Activated CD4-positive, alpha-beta T cell treated with anti-CD3 and anti-CD28 coated beads for 36 hours (primary cell): ENCODE data around the gene HGF. TPM values are rescaled to one million over a fixed set of nuclear protein-coding genes. Genes with fewer than 3 reads are reported as not detected.
"Not testable (repeated sequence)": the region's sequence is repeated elsewhere in the genome, so short reads cannot be mapped to it uniquely, and the experiment has no call there.

ENCODE experiments used
- ATAC-seq: fragments of 200-7000 bp; cut with Tn5 transposase; one replicate; pipeline ENCODE4 v1.10.0; 2021; ENCODE audit warnings: mild to moderate bottlenecking, moderate library complexity
- CTCF ChIA-PET: fragments of 350-600 bp; sonication (Branson Sonifier 250); formaldehyde crosslinking; loops from one replicate; lab custom pipeline; 2021; ENCODE audit warnings: antibody characterized with exemption; lab: Charles Lee
- POLR2A ChIA-PET: fragments of 350-600 bp; sonication (Branson Sonifier 250); formaldehyde crosslinking; loops from one replicate; lab custom pipeline; 2021; ENCODE audit warnings: antibody characterized with exemption, inconsistent platforms; lab: Charles Lee
- DNase-seq: peaks from one replicate; pipeline ENCODE4 v3.0.0-alpha.2; 2020
- H3K27ac Mint-ChIP-seq: one replicate; pipeline ENCODE4 v1.8.0; 2021; ENCODE audit warnings: mixed read lengths
- H3K27me3 Mint-ChIP-seq: one replicate; pipeline ENCODE4 v1.8.0; 2021; ENCODE audit warnings: mixed read lengths
- H3K36me3 Mint-ChIP-seq: one replicate; pipeline ENCODE4 v1.8.0; 2021; ENCODE audit warnings: low read depth, mixed read lengths
- H3K4me1 Mint-ChIP-seq: one replicate; pipeline ENCODE4 v1.8.0; 2021; ENCODE audit warnings: mixed read lengths
- H3K4me3 Mint-ChIP-seq: one replicate; pipeline ENCODE4 v1.8.0; 2021; ENCODE audit warnings: mild to moderate bottlenecking, moderate library complexity, mixed read lengths
- H3K9me3 Mint-ChIP-seq: one replicate; pipeline ENCODE4 v1.8.0; 2021; ENCODE audit warnings: low read depth, mixed read lengths
- intact Hi-C, 2 experiments: fragments of 100-400 bp; cut with DNase I in 1 of 2; cut with micrococcal nuclease in 1 of 2; formaldehyde crosslinking; loops; one replicate each; pipeline versions ENCODE4 v1.14.2 to v1.15.1; 2022 to 2024; cut with DNase I, micrococcal nuclease
- total RNA-seq, 2 experiments: library from RNA; stranded (reverse); gene quantifications; one replicate each; pipeline ENCODE4 v1.2.3, GENCODE V29; 2021

Gene HGF
- not detected for total RNA-seq

GRCh38 chr7:81769891-81770727 lies at the start of gene HGF:
HGF (minus strand) TSS chr7:81770047; CDS start chr7:81769971, 76 bp downstream.
- no peak for ATAC-seq
- intact Hi-C loops = no loop called here
- Mint-ChIP-seq H3K9me3 (no peaks in the 10 kb centered on the region), H3K4me3 (no peak within 1 kb of the TSS), H3K4me1 (no peaks in the 10 kb centered on the region), H3K27ac (no peak within 1 kb of the TSS), H3K27me3 (no peaks in the 10 kb centered on the region), H3K36me3 (no peaks in the 10 kb centered on the region)
- ChIA-PET POLR2A (no interaction called here), CTCF (no interaction called here)
- DNase-seq = no peak

GRCh38 chr7:81816312-81816711 lies 46.5 kb upstream of the HGF start:
- CTCF ChIA-PET = no interaction called here
- Mint-ChIP-seq H3K27ac (no peak overlapping the region), H3K36me3 (no peaks in the 10 kb centered on the region), H3K9me3 (peaks cover 4% of the 10 kb centered on the region), H3K4me1 (no peaks in the 10 kb centered on the region), H3K4me3 (no peak overlapping the region), H3K27me3 (no peaks in the 10 kb centered on the region)
- DNase-seq = no peak
- POLR2A ChIA-PET = no interaction called here
- ATAC-seq = no peak
- intact Hi-C loops = no loop called here

- H3K4me3 Mint-ChIP-seq, H3K27me3 Mint-ChIP-seq, H3K27ac Mint-ChIP-seq, DNase-seq, CTCF ChIA-PET, ATAC-seq, H3K9me3 Mint-ChIP-seq, intact Hi-C loops, POLR2A ChIA-PET, H3K36me3 Mint-ChIP-seq, H3K4me1 Mint-ChIP-seq: not testable (repeated sequence)
These were observed 43.1 kb upstream of the HGF start for GRCh38 chr7:81812866-81813476.

- POLR2A ChIA-PET = no interaction called here
- DNase-seq (no peak), ATAC-seq (no peak)
- CTCF ChIA-PET = interaction anchor here (0.9 kb wide), 1 partner anchor 329 kb away, joined by 4 read pairs; no protein-coding TSS in a partner anchor
- Mint-ChIP-seq H3K9me3 (peaks cover 7% of the 10 kb centered on the region), H3K4me3 (no peak overlapping the region), H3K27me3 (no peaks in the 10 kb centered on the region), H3K4me1 (no peaks in the 10 kb centered on the region), H3K27ac (no peak overlapping the region), H3K36me3 (no peaks in the 10 kb centered on the region)
- intact Hi-C loops = no loop called here
These were observed 42.4 kb upstream of the HGF start for GRCh38 chr7:81811956-81812865.

DNA sequence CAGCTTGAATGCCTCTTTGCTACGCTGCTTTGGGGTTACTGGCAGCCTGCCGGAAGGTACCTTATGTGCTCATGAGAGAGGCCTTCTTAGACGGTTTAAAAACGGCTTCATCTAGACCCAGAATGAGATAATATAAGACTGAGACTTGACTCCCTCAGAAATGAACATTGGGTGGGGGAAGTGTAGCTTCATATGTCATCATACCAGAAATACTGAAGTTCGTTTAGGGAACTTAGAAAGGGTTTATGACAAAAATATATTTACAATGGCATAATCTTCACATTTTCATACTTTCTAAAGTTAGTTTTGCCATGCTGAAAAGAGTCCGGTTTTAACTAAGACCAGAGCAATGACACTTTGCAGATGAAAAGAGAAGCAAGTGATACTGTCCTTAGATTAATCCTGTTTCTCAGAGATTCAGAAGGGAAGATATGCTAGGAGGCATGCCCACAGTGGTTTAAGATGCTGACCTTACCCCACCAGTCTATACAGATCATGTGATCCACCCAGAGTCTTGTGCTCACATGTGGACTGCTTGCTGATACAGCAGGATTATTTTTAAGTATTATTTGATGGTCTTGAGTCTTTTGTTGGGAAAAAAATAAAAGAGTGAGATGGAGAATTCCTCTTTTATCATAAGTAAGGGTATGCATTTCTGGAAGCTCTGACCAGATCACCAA lies 40.8 kb upstream of the HGF start:
- H3K9me3 Mint-ChIP-seq = peaks cover 7% of the 10 kb centered on the region
- DNase-seq = no peak
- no peaks in the 10 kb centered on the region for H3K4me1 Mint-ChIP-seq
- ChIA-PET POLR2A (no interaction called here), CTCF (no interaction called here)
- no peak for ATAC-seq
- no peak overlapping the region for H3K4me3 Mint-ChIP-seq
- intact Hi-C loops = no loop called here
- H3K36me3 Mint-ChIP-seq = no peaks in the 10 kb centered on the region
- no peaks in the 10 kb centered on the region for H3K27me3 Mint-ChIP-seq
- H3K27ac Mint-ChIP-seq = no peak overlapping the region

- H3K36me3 Mint-ChIP-seq, H3K4me1 Mint-ChIP-seq, CTCF ChIA-PET, POLR2A ChIA-PET, H3K9me3 Mint-ChIP-seq, ATAC-seq, intact Hi-C loops, H3K4me3 Mint-ChIP-seq, H3K27me3 Mint-ChIP-seq, H3K27ac Mint-ChIP-seq, DNase-seq: not testable (repeated sequence)
These were observed 38.5 kb upstream of the HGF start for GRCh38 chr7:81808310-81808709.

DNA sequence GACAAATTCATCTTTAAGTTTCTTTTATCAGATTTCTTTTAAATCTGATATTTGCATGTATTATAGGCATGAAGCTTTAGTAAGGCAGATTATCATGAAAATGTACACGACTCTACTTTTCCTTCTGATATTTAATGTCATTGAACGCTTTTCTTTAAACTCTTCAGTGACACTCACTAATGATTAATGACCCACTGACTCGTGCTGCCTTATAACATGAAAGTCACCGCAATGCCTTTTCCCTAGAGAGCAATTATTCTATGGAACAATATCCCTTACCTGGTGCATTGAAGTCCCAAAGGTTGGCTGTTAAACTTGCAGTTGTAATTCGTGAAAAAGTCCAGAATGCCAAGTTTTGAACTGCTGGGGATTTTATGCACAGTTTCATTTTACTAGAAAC lies 33.4 kb upstream of the HGF start:
- no peak overlapping the region for H3K27ac Mint-ChIP-seq
- no peaks in the 10 kb centered on the region for H3K4me1 Mint-ChIP-seq
- H3K4me3 Mint-ChIP-seq = no peak overlapping the region
- ChIA-PET CTCF (interaction anchor here (0.6 to 1.4 kb wide), 2 partner anchors 16 to 588 kb away, joined by 3 read pairs; no protein-coding TSS in a partner anchor), POLR2A (no interaction called here)
- intact Hi-C loops = no loop called here
- peaks cover 2% of the 10 kb centered on the region for H3K9me3 Mint-ChIP-seq
- no peak for ATAC-seq
- DNase-seq = no peak
- no peaks in the 10 kb centered on the region for H3K36me3 Mint-ChIP-seq
- H3K27me3 Mint-ChIP-seq = no peaks in the 10 kb centered on the region

DNA sequence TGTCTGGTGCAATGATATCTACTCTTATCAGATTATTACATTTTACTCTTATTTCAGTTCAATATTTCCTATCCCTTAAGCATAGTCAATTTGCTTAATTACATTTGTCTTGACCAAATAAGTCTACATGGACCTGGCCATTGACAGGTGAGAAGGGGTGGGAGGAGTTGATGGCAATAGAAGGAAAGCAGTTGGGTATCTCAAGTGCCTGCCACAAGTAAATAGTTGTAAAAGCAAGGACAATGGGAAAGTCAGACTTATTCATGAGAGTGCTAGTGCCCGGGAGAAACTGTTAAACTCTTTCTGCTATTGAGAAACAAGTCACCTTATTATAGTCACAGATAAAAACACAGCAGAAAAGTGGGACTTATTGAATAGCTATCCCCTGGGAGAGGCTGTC lies 32.4 kb upstream of the HGF start:
- no peaks in the 10 kb centered on the region for H3K9me3 Mint-ChIP-seq
- DNase-seq (no peak), ATAC-seq (no peak)
- no peaks in the 10 kb centered on the region for H3K27me3 Mint-ChIP-seq
- no peak overlapping the region for H3K27ac Mint-ChIP-seq
- intact Hi-C loops = no loop called here
- H3K4me1 Mint-ChIP-seq = no peaks in the 10 kb centered on the region
- H3K36me3 Mint-ChIP-seq = no peaks in the 10 kb centered on the region
- CTCF ChIA-PET = interaction anchor here (1.4 kb wide), 1 partner anchor 17 kb away, joined by 3 read pairs; no protein-coding TSS in a partner anchor
- no peak overlapping the region for H3K4me3 Mint-ChIP-seq
- POLR2A ChIA-PET = no interaction called here

- no peaks in the 10 kb centered on the region for H3K4me1 Mint-ChIP-seq
- DNase-seq (no peak), ATAC-seq (no peak)
- no peaks in the 10 kb centered on the region for H3K9me3 Mint-ChIP-seq
- CTCF ChIA-PET = no interaction called here
- no peak overlapping the region for H3K4me3 Mint-ChIP-seq
- H3K27ac Mint-ChIP-seq = no peak overlapping the region
- no peaks in the 10 kb centered on the region for H3K27me3 Mint-ChIP-seq
- POLR2A ChIA-PET = no interaction called here
- H3K36me3 Mint-ChIP-seq = no peaks in the 10 kb centered on the region
- intact Hi-C loops = no loop called here
These were observed 31.7 kb upstream of the HGF start for GRCh38 chr7:81801532-81801931.

GRCh38 chr7:81791568-81792518 lies 22.0 kb upstream of the HGF start:
- ATAC-seq (no peak), DNase-seq (no peak)
- H3K9me3 Mint-ChIP-seq = no peaks in the 10 kb centered on the region
- intact Hi-C loops = no loop called here
- no peaks in the 10 kb centered on the region for H3K27me3 Mint-ChIP-seq
- no peak overlapping the region for H3K4me3 Mint-ChIP-seq
- no peaks in the 10 kb centered on the region for H3K4me1 Mint-ChIP-seq
- no peak overlapping the region for H3K27ac Mint-ChIP-seq
- ChIA-PET POLR2A (no interaction called here), CTCF (no interaction called here)
- H3K36me3 Mint-ChIP-seq = no peaks in the 10 kb centered on the region
